CD14-positive monocyte (primary cell): ENCODE results near the gene FAM47C. TPM values are rescaled to one million over a fixed set of nuclear protein-coding genes. Genes with fewer than 3 reads are reported as not detected.

Experiments used
- DNase-seq, 3 donors: peaks; one replicate each; pipeline ENCODE4 v3.0.0-alpha.2; 2011 to 2022
- H2AFZ ChIP-seq: 2 replicates; pipeline ENCODE4 v1.6.0; 2012; ENCODE audit warnings: mild to moderate bottlenecking, low read depth, low read length, inconsistent platforms; ENCODE audit not compliant: insufficient read depth, poor library complexity, severe bottlenecking
- H3K27ac ChIP-seq, 2 donors: 1 replicate in 1 of 2; 2 replicates in 1 of 2; pipeline ENCODE4 v1.5.1; 2012 to 2013; ENCODE audit warnings: low read length in 2 of 2, control low read depth in 1 of 2, inconsistent platforms in 1 of 2, low read depth in 1 of 2, mild to moderate bottlenecking in 1 of 2
- H3K27me3 ChIP-seq, 2 donors: one replicate each; pipeline versions ENCODE4 v1.6.0 to v1.6.1; 2011 to 2013; ENCODE audit warnings: low read length in 2 of 2; ENCODE audit not compliant: control insufficient read depth in 2 of 2, insufficient read depth in 2 of 2
- H3K36me3 ChIP-seq, 2 donors: replicated peaks in 1 of 2; 1 replicate in 1 of 2; 2 replicates in 1 of 2; pipeline versions ENCODE4 v1.5.1 to v1.6.1; 2012 to 2013; ENCODE audit warnings: low read length in 2 of 2, control low read depth in 1 of 2, inconsistent platforms in 1 of 2, mild to moderate bottlenecking in 1 of 2; ENCODE audit not compliant: insufficient read depth in 2 of 2, control insufficient read depth in 1 of 2
- H3K4me1 ChIP-seq, 2 donors: 1 replicate in 1 of 2; 2 replicates in 1 of 2; pipeline versions ENCODE4 v1.5.1 to v1.6.1; 2012 to 2013; ENCODE audit warnings: low read length in 2 of 2, control low read depth in 1 of 2, inconsistent platforms in 1 of 2, mild to moderate bottlenecking in 1 of 2, moderate library complexity in 1 of 2; ENCODE audit not compliant: insufficient read depth in 2 of 2, control insufficient read depth in 1 of 2
- H3K4me2 ChIP-seq: replicated peaks from 2 replicates; pipeline ENCODE3; 2012; ENCODE audit warnings: low read length, moderate library complexity, mild to moderate bottlenecking; ENCODE audit not compliant: poor library complexity, severe bottlenecking; ENCODE audit errors: extremely low read depth
- H3K4me3 ChIP-seq, 3 experiments: fragments of 200-600 bp in 1 of 3; sonication (generic) in 1 of 3; replicated peaks in 1 of 3; 1 replicate in 2 of 3; 2 replicates in 1 of 3; pipeline ENCODE4 v1.5.1; 2011 to 2013; ENCODE audit warnings: low read length in 3 of 3, mild to moderate bottlenecking in 3 of 3, control low read depth in 2 of 3, low read depth in 2 of 3, inconsistent platforms in 1 of 3, moderate library complexity in 1 of 3
- H3K79me2 ChIP-seq: 2 replicates; pipeline ENCODE4 v1.6.0; 2012; ENCODE audit warnings: mild to moderate bottlenecking, control low read depth, inconsistent platforms, low read length, moderate library complexity; ENCODE audit not compliant: insufficient read depth
- H3K9ac ChIP-seq: 2 replicates; pipeline ENCODE4 v1.6.0; 2017; ENCODE audit warnings: low read length, mild to moderate bottlenecking; ENCODE audit not compliant: insufficient read depth, poor library complexity, severe bottlenecking
- H3K9me3 ChIP-seq, 2 donors: replicated peaks in 1 of 2; 1 replicate in 1 of 2; 2 replicates in 1 of 2; pipeline versions ENCODE4 v1.5.1 to v1.6.1; 2012 to 2013; ENCODE audit warnings: low read length in 2 of 2, control low read depth in 1 of 2; ENCODE audit not compliant: control insufficient read depth in 1 of 2, insufficient read depth in 1 of 2
- H4K20me1 ChIP-seq: 2 replicates; pipeline ENCODE4 v1.6.0; 2012; ENCODE audit warnings: mild to moderate bottlenecking, low read length, control low read depth, moderate library complexity; ENCODE audit not compliant: insufficient read depth
- H3K27ac Mint-ChIP-seq, 7 donors: one replicate each; pipeline ENCODE4 v1.8.0; 2020; ENCODE audit warnings: mild to moderate bottlenecking in 7 of 7, mixed read lengths in 7 of 7, moderate library complexity in 6 of 7, inconsistent platforms in 2 of 7
- H3K27me3 Mint-ChIP-seq, 3 donors: one replicate each; pipeline ENCODE4 v1.8.0; 2021 to 2022; ENCODE audit warnings: low read depth in 3 of 3, mild to moderate bottlenecking in 3 of 3, mixed read lengths in 3 of 3, moderate library complexity in 3 of 3, inconsistent platforms in 1 of 3
- H3K36me3 Mint-ChIP-seq, 2 donors: one replicate each; pipeline ENCODE4 v1.8.0; 2020; ENCODE audit warnings: mixed read lengths in 2 of 2, inconsistent platforms in 1 of 2, mild to moderate bottlenecking in 1 of 2
- H3K4me1 Mint-ChIP-seq: one replicate; pipeline ENCODE4 v1.8.0; 2020; ENCODE audit warnings: mild to moderate bottlenecking, mixed read lengths
- H3K4me3 Mint-ChIP-seq, 2 donors: one replicate each; pipeline ENCODE4 v1.8.0; 2020; ENCODE audit warnings: mild to moderate bottlenecking in 2 of 2, mixed read lengths in 2 of 2, moderate library complexity in 1 of 2
- H3K9me3 Mint-ChIP-seq, 7 donors: one replicate each; pipeline ENCODE4 v1.8.0; 2020 to 2022; ENCODE audit warnings: mixed read lengths in 7 of 7, mild to moderate bottlenecking in 6 of 7, moderate library complexity in 6 of 7, inconsistent platforms in 2 of 7
- CTCF ChIP-seq: fragments of 200-600 bp; IDR thresholded peaks from one replicate; pipeline ENCODE4 v1.8.0; 2022; ENCODE audit warnings: antibody characterized with exemption, mild to moderate bottlenecking
- WGBS: methylation state at CpG from one replicate; pipeline ENCODE4 v1.1.5; 2013; ENCODE audit warnings: missing lambda C conversion rate; ENCODE audit not compliant: insufficient coverage; 5-methylcytosine and 5-hydroxymethylcytosine counted together
- intact Hi-C, 2 donors: fragments of 100-400 bp; cut with micrococcal nuclease; formaldehyde crosslinking; loops; one replicate each; pipeline versions ENCODE4 v1.15.0 to v1.15.1; 2023
- polyA plus RNA-seq, 3 donors: library from polyadenylated mRNA; depleted of rRNA in 1 of 3; unstranded in 2 of 3; stranded (reverse) in 1 of 3; fragments of 300-500 nt in 2 of 3; fragments of >200 nt in 1 of 3; fragmentation: Illumina TruSeq in 2 of 3; gene quantifications; 1 replicate in 2 of 3; 2 replicates in 1 of 3; pipeline ENCODE4 v1.2.3, GENCODE V29; 2012 to 2021

The FAM47C gene
- polyA plus RNA-seq, 3 donors, result not detected

- no peak overlapping the region for H3K9ac ChIP-seq
- no peak overlapping the region for H3K27ac ChIP-seq
- H3K4me1 ChIP-seq, result no peaks in the 10 kb centered on the region
- no peaks in the 10 kb centered on the region for H3K4me1 Mint-ChIP-seq
- no peaks in the 10 kb centered on the region for H3K9me3 Mint-ChIP-seq
- H2AFZ ChIP-seq, result no peak overlapping the region
- H3K4me3 ChIP-seq, result no peak overlapping the region
- no peaks in the 10 kb centered on the region for H3K36me3 Mint-ChIP-seq
- no peak overlapping the region for H3K27ac Mint-ChIP-seq
- peaks cover 0 to 3% (median 0%) of the 10 kb centered on the region in 3 donors for H3K27me3 Mint-ChIP-seq
- H3K4me3 Mint-ChIP-seq, result no peak overlapping the region
- no peak for TF ChIP-seq CTCF
- intact Hi-C loops, result no loop called here
- no peaks in the 10 kb centered on the region for H3K79me2 ChIP-seq
- H3K4me2 ChIP-seq, result no peak overlapping the region
- no peaks in the 10 kb centered on the region for H3K27me3 ChIP-seq
- no peak for DNase-seq
- no peaks in the 10 kb centered on the region for H3K36me3 ChIP-seq
- H3K9me3 ChIP-seq, result no peaks in the 10 kb centered on the region
- H4K20me1 ChIP-seq, result no peaks in the 10 kb centered on the region
These were observed 34.6 kb upstream of the FAM47C start for GRCh38 chrX:36973575-36973974.

GRCh38 chrX:36974911-36975310, 33.3 kb upstream of the FAM47C start:
- no peak for DNase-seq
- Mint-ChIP-seq H3K36me3 (no peaks in the 10 kb centered on the region), H3K9me3 (no peaks in the 10 kb centered on the region), H3K27ac (no peak overlapping the region), H3K4me3 (no peak overlapping the region), H3K27me3 (peaks cover 0 to 3% (median 0%) of the 10 kb centered on the region in 3 donors), H3K4me1 (no peaks in the 10 kb centered on the region)
- H3K9ac ChIP-seq, result no peak overlapping the region
- no peaks in the 10 kb centered on the region for H3K4me1 ChIP-seq
- H2AFZ ChIP-seq, result no peak overlapping the region
- no peaks in the 10 kb centered on the region for H3K27me3 ChIP-seq
- H3K9me3 ChIP-seq, result no peaks in the 10 kb centered on the region
- no peak for TF ChIP-seq CTCF
- WGBS, result no CpG with 5 or more reads among the region's 6 CpGs
- no peaks in the 10 kb centered on the region for H3K79me2 ChIP-seq
- no peak overlapping the region for H3K4me2 ChIP-seq
- no peak overlapping the region for H3K4me3 ChIP-seq
- H3K36me3 ChIP-seq, result no peaks in the 10 kb centered on the region
- intact Hi-C loops, result no loop called here
- H3K27ac ChIP-seq, result no peak overlapping the region
- H4K20me1 ChIP-seq, result no peaks in the 10 kb centered on the region
